HFF-Myc (cell line): Measurements from ENCODE around the gene TMEM106B.
A peak's percentile ranks its signal among the peaks of the same experiment; 100 is the strongest.
"Not testable (repeated sequence)": the region's sequence is repeated elsewhere in the genome, so short reads cannot be mapped to it uniquely, and the experiment has no call there.

Experiments used
- DNase-seq: peaks from one replicate; pipeline ENCODE4 v3.0.0-alpha.2; 2011; ENCODE audit warnings: low read depth; ENCODE audit errors: extremely low read depth
- H3K4me3 ChIP-seq: replicated peaks from 2 replicates; pipeline ENCODE4 v1.5.1; 2011; ENCODE audit warnings: low read depth, mild to moderate bottlenecking, control low read depth, low read length
- CTCF ChIP-seq: IDR thresholded peaks from 2 replicates; pipeline ENCODE4 v1.5.1; 2012; ENCODE audit warnings: mild to moderate bottlenecking, low read depth, low read length, control low read depth; ENCODE audit errors: missing control alignments

The TMEM106B gene

GRCh38 chr7:12211711-12212485 lies 804 bp downstream of the TMEM106B start:
- DNase-seq = no peak
- H3K4me3 ChIP-seq = peak overlapping the region; percentile 75
- no peak for TF ChIP-seq CTCF

- H3K4me3 ChIP-seq = no peak overlapping the region
- TF ChIP-seq CTCF = no peak
- DNase-seq = no peak
Observed at GRCh38 chr7:12217311-12217710, 6.2 kb downstream of the TMEM106B start.

- no peak overlapping the region for H3K4me3 ChIP-seq
- DNase-seq = no peak
- TF ChIP-seq CTCF = no peak
Observed at GRCh38 chr7:12220389-12221046, 9.4 kb downstream of the TMEM106B start.

- no peak for DNase-seq
- no peak overlapping the region for H3K4me3 ChIP-seq
- TF ChIP-seq CTCF = no peak
Observed at GRCh38 chr7:12221414-12221813, 10.3 kb downstream of the TMEM106B start.

DNA sequence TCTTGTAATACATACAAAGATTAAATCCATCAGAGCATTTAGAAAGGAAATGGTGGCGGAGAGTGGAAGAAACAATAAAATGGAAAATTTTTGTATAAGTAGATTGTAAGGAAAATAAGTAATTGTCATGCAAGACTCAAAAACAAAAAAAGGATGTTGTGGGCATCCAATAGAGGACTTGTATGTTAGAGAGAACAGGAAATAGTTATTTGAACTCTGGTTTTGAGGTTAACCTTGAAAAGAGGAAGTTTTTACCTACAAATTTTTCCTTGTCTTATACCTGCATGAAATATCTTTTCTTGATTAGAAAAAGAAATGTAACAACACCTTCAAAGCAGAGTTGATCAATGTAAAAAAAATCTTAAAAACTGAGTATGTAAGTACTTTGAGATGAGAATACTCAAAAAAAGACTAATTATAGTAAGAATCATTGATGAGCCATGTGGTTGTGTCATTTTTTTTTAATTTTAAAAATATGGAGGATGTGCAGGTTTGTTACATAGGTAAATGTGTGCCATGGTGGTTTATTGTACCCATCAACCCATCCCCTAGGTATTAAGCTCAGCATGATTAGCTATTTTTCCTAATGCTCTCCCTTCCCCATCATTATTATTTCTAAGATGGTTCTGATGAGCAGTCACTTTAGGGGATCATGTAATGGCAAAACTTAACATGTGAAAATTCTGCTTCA lies 11.9 kb downstream of the TMEM106B start:
- no peak for TF ChIP-seq CTCF
- H3K4me3 ChIP-seq = no peak overlapping the region
- no peak for DNase-seq

DNA sequence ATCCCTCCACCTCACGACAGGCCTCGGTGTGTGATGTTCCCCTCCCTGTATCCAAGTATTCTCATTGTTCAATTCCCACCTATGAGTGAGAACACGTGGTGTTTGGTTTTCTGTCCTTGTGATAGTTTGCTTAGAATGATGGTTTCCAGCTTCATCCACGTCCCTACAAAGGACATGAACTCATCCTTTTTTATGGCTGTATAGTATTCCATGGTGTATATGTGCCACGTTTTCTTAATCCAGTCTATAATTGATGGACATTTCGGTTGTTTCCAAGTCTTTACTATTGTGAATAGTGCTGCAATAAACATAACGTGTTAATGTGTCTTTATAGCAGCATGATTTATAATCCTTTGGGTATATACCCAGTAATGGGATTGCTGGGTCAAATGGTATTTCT lies 13.9 kb downstream of the TMEM106B start:
- not testable (repeated sequence) for H3K4me3 ChIP-seq

DNA sequence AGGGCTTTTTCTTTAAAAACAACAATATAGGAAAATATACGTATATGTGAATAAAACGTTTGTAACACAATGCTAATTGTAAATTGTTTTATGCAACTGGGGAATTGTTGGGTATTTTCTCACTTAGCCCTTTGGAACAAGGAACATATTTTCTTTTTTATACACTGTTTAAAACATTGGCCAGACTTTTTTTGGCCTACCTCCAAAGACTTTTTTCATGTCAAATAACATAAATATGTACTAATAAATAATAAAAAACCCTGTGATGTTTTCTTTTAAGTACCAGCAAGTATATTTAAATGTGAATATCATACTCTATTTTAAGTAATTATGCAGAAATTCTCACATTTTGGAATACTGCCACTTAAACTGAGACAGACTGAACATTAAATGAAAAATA lies 15.7 kb downstream of the TMEM106B start:
- DNase-seq = no peak
- H3K4me3 ChIP-seq = no peak overlapping the region
- no peak for TF ChIP-seq CTCF

More for the DNA sequence above, 13.9 kb downstream of the TMEM106B start:
- not testable (repeated sequence) for DNase-seq
